Neural cell (in vitro differentiated cells): ENCODE data around the gene NOX1. TPM values are rescaled to one million over a fixed set of nuclear protein-coding genes. Genes with fewer than 3 reads are reported as not detected.

ENCODE experiments used
- H2AFZ ChIP-seq: fragments of 200-600, 300-800 bp; sonication (generic), shearing (Covaris generic); 2 replicates; pipeline ENCODE4 v1.6.0; 2014; ENCODE audit warnings: low read depth, mild to moderate bottlenecking, antibody characterized with exemption, low read length, moderate library complexity
- H3F3A ChIP-seq: fragments of 200-600 bp; shearing (Covaris generic); 2 replicates; pipeline ENCODE4 v1.6.1; 2016; ENCODE audit warnings: mild to moderate bottlenecking, moderate library complexity, mixed read lengths, antibody characterized with exemption, low read length; ENCODE audit not compliant: insufficient read depth, poor library complexity, severe bottlenecking
- H3K27ac ChIP-seq: fragments of 200-600, 300-800 bp; sonication (generic), shearing (Covaris generic); 2 replicates; pipeline ENCODE4 v1.5.1; 2014; ENCODE audit warnings: mild to moderate bottlenecking, low read length, moderate library complexity
- H3K27me3 ChIP-seq: fragments of 300-800, 200-600 bp; sonication (generic), shearing (Covaris generic); 2 replicates; pipeline ENCODE4 v1.6.0; 2014; ENCODE audit warnings: mild to moderate bottlenecking, low read depth, low read length, moderate library complexity; ENCODE audit not compliant: insufficient read depth
- H3K36me3 ChIP-seq: fragments of 300-800, 200-600 bp; sonication (generic), shearing (Covaris generic); 2 replicates; pipeline ENCODE4 v1.5.1; 2014; ENCODE audit warnings: mild to moderate bottlenecking, antibody characterized with exemption, low read length, moderate library complexity; ENCODE audit not compliant: insufficient read depth
- H3K4me2 ChIP-seq: fragments of 300-800, 200-600 bp; sonication (generic), shearing (Covaris generic); 2 replicates; pipeline ENCODE4 v1.6.0; 2014; ENCODE audit warnings: mild to moderate bottlenecking, low read length
- H3K4me3 ChIP-seq: fragments of 300-800, 200-600 bp; sonication (generic), shearing (Covaris generic); 2 replicates; pipeline ENCODE4 v1.5.1; 2014; ENCODE audit warnings: mild to moderate bottlenecking, low read length, moderate library complexity
- H3K79me2 ChIP-seq: fragments of 200-600 bp; shearing (Covaris generic); replicated peaks from 2 replicates; pipeline ENCODE4 v1.6.0; 2014; ENCODE audit warnings: mild to moderate bottlenecking, low read length, moderate library complexity; ENCODE audit not compliant: insufficient read depth
- H3K9ac ChIP-seq: fragments of 300-800, 200-600 bp; sonication (generic), shearing (Covaris generic); 2 replicates; pipeline ENCODE4 v1.6.1; 2016; ENCODE audit warnings: mild to moderate bottlenecking, low read length, mixed read lengths
- H3K9me2 ChIP-seq: fragments of 200-600 bp; shearing (Covaris generic); 2 replicates; pipeline ENCODE4 v1.6.1; 2016; ENCODE audit warnings: mild to moderate bottlenecking, low read length, mixed read lengths; ENCODE audit not compliant: insufficient read depth
- H3K9me3 ChIP-seq: fragments of 200-600, 300-800 bp; sonication (generic), shearing (Covaris generic); 2 replicates; pipeline ENCODE4 v1.6.1; 2016; ENCODE audit warnings: mild to moderate bottlenecking, mixed run types, low read length, moderate library complexity, mixed read lengths
- H4K20me1 ChIP-seq: fragments of 200-600 bp; shearing (Covaris generic); 2 replicates; pipeline ENCODE4 v1.6.1; 2016; ENCODE audit warnings: mild to moderate bottlenecking, mixed run types; ENCODE audit not compliant: insufficient read depth
- EP300 ChIP-seq: fragments of 450-650 bp; conservative IDR thresholded peaks from 2 replicates; pipeline ENCODE4 v1.6.1; 2014; ENCODE audit warnings: antibody characterized with exemption, mild to moderate bottlenecking, moderate library complexity; ENCODE audit not compliant: poor library complexity, severe bottlenecking
- EZH2 ChIP-seq: fragments of 200-600, 300-800 bp; shearing (Covaris generic), sonication (generic); IDR thresholded peaks from 2 replicates; pipeline ENCODE4 v1.6.1; 2014; ENCODE audit warnings: antibody characterized with exemption, low read length, borderline replicate concordance, mild to moderate bottlenecking; ENCODE audit not compliant: insufficient read depth, poor library complexity, severe bottlenecking
- MXI1 ChIP-seq: fragments of 450-650 bp; conservative IDR thresholded peaks from 2 replicates; pipeline ENCODE4 v1.6.1; 2014; ENCODE audit warnings: antibody characterized with exemption, mild to moderate bottlenecking; ENCODE audit not compliant: poor library complexity, severe bottlenecking
- POLR2AphosphoS5 ChIP-seq: IDR thresholded peaks from 2 replicates; pipeline ENCODE4 v1.6.1; 2012
- RAD21 ChIP-seq: fragments of 450-650 bp; conservative IDR thresholded peaks from 2 replicates; pipeline ENCODE4 v1.6.1; 2014; ENCODE audit warnings: antibody characterized with exemption, mild to moderate bottlenecking, moderate library complexity
- SMC3 ChIP-seq: fragments of 450-650 bp; conservative IDR thresholded peaks from 2 replicates; pipeline ENCODE4 v1.6.1; 2014; ENCODE audit warnings: antibody characterized with exemption, mild to moderate bottlenecking, moderate library complexity; ENCODE audit not compliant: poor library complexity
- TAF1 ChIP-seq: IDR thresholded peaks from 2 replicates; pipeline ENCODE4 v1.6.1; 2012; ENCODE audit warnings: low read depth
- polyA minus RNA-seq: library from RNA; depleted of rRNA, polyadenylated mRNA; stranded (reverse); fragments of >200 nt; gene quantifications from 2 replicates; pipeline ENCODE4 v1.2.3, GENCODE V29; 2014
- polyA plus RNA-seq: library from polyadenylated mRNA; depleted of rRNA; stranded (reverse); fragments of >200 nt; gene quantifications from 2 replicates; pipeline ENCODE4 v1.2.3, GENCODE V29; 2014
- TF ChIP-seq, protein P1 (sequence below): IDR thresholded peaks from 2 replicates; pipeline ENCODE4 v1.6.1; 2012; ENCODE audit warnings: borderline replicate concordance
- TF ChIP-seq, protein P2 (sequence below): fragments of 450-650 bp; IDR thresholded peaks from 2 replicates; pipeline ENCODE4 v1.5.1; 2014; ENCODE audit warnings: antibody characterized with exemption, mild to moderate bottlenecking, moderate library complexity; ENCODE audit not compliant: poor library complexity, severe bottlenecking

NOX1 gene
- not detected in 2 replicates for polyA plus RNA-seq
- polyA minus RNA-seq, result not detected in 2 replicates

DNA sequence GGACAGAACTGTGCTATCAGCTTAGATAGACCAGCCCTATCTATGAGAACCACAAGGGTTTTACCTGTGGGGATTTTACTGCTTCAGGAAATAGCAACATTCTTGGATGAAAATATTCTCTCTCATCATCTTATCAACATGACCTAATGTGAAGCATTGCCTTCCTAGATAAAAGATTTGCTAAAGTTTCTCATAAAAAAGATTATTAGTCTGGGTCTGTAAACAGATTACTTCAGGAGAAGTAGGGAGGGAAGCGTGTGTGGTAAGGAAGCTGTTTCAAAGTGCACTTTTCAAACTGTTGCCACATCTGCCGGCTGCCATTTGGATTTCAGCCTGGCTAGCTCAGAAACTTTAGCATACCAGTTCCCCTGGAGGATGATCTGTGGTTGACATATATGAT is at the start of gene NOX1:
Gene NOX1 (minus strand): TSS at position 35 of the 400 bp plus-strand sequence. CDS start 220 bp downstream, outside the sequence.
- H3K27me3 ChIP-seq, result no peaks in the 10 kb centered on the region

DNA sequence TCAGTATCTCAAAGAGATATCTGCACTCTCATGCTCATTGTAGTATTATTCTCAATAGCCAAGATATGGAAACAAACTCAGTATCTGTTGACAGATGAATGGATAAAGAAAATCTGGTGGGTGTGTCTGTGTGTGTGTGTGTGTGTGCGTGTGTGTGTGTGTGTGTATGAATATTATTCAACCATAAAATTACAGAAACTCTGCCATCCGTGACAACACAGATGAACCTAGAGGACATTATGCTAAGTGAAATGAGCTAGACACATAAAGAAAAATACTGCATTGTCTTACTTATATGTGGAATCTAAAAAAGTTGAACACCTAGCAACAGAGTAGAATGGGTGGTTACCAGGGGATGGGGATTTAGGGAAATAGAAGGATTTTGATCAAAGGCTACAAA is 41.4 kb upstream of the NOX1 start:
- Histone ChIP-seq H3F3A (no peaks in the 10 kb centered on the region), H3K9ac (no peak overlapping the region), H3K4me2 (no peak overlapping the region), H3K4me3 (no peak overlapping the region), H3K9me3 (no peaks in the 10 kb centered on the region), H3K27me3 (no peaks in the 10 kb centered on the region), H3K9me2 (no peaks in the 10 kb centered on the region), H4K20me1 (no peaks in the 10 kb centered on the region), H3K79me2 (no peaks in the 10 kb centered on the region), H3K27ac (no peak overlapping the region), H2AFZ (no peak overlapping the region), H3K36me3 (no peaks in the 10 kb centered on the region)
- TF ChIP-seq, protein P1, sequence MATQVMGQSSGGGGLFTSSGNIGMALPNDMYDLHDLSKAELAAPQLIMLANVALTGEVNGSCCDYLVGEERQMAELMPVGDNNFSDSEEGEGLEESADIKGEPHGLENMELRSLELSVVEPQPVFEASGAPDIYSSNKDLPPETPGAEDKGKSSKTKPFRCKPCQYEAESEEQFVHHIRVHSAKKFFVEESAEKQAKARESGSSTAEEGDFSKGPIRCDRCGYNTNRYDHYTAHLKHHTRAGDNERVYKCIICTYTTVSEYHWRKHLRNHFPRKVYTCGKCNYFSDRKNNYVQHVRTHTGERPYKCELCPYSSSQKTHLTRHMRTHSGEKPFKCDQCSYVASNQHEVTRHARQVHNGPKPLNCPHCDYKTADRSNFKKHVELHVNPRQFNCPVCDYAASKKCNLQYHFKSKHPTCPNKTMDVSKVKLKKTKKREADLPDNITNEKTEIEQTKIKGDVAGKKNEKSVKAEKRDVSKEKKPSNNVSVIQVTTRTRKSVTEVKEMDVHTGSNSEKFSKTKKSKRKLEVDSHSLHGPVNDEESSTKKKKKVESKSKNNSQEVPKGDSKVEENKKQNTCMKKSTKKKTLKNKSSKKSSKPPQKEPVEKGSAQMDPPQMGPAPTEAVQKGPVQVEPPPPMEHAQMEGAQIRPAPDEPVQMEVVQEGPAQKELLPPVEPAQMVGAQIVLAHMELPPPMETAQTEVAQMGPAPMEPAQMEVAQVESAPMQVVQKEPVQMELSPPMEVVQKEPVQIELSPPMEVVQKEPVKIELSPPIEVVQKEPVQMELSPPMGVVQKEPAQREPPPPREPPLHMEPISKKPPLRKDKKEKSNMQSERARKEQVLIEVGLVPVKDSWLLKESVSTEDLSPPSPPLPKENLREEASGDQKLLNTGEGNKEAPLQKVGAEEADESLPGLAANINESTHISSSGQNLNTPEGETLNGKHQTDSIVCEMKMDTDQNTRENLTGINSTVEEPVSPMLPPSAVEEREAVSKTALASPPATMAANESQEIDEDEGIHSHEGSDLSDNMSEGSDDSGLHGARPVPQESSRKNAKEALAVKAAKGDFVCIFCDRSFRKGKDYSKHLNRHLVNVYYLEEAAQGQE, result no peak
- TF ChIP-seq EZH2, result no peak
- TF ChIP-seq EP300, result no peak
- TF ChIP-seq, protein P2, sequence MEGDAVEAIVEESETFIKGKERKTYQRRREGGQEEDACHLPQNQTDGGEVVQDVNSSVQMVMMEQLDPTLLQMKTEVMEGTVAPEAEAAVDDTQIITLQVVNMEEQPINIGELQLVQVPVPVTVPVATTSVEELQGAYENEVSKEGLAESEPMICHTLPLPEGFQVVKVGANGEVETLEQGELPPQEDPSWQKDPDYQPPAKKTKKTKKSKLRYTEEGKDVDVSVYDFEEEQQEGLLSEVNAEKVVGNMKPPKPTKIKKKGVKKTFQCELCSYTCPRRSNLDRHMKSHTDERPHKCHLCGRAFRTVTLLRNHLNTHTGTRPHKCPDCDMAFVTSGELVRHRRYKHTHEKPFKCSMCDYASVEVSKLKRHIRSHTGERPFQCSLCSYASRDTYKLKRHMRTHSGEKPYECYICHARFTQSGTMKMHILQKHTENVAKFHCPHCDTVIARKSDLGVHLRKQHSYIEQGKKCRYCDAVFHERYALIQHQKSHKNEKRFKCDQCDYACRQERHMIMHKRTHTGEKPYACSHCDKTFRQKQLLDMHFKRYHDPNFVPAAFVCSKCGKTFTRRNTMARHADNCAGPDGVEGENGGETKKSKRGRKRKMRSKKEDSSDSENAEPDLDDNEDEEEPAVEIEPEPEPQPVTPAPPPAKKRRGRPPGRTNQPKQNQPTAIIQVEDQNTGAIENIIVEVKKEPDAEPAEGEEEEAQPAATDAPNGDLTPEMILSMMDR, result no peak
- no peak for TF ChIP-seq POLR2AphosphoS5
- TF ChIP-seq MXI1, result no peak
- TF ChIP-seq SMC3, result no peak
- TF ChIP-seq RAD21, result no peak
- no peak for TF ChIP-seq TAF1

More for the DNA sequence above, at the start of gene NOX1:
- no peak within 1 kb of the TSS for H3K4me2 ChIP-seq
- no peak within 1 kb of the TSS for H2AFZ ChIP-seq
- no peaks in the 10 kb centered on the region for H3K9me2 ChIP-seq
- H3F3A ChIP-seq, result no peaks in the 10 kb centered on the region
- H3K9ac ChIP-seq, result no peak within 1 kb of the TSS
- no peaks in the 10 kb centered on the region for H3K36me3 ChIP-seq
- H4K20me1 ChIP-seq, result no peaks in the 10 kb centered on the region
- TF ChIP-seq TAF1, result no peak
- TF ChIP-seq POLR2AphosphoS5, result no peak
- TF ChIP-seq, protein P2, result no peak
- TF ChIP-seq EP300, result no peak
- TF ChIP-seq, protein P1, result no peak
- no peak for TF ChIP-seq RAD21
- TF ChIP-seq SMC3, result no peak
- no peak for TF ChIP-seq MXI1
- TF ChIP-seq EZH2, result no peak
- H3K79me2 ChIP-seq, result no peaks in the 10 kb centered on the region
- H3K27ac ChIP-seq, result no peak within 1 kb of the TSS
- H3K4me3 ChIP-seq, result no peak within 1 kb of the TSS
- H3K9me3 ChIP-seq, result no peaks in the 10 kb centered on the region
